HG03280 (cell line): ENCODE measurements around the gene PMVK.

Experiments
- ATAC-seq: cut with Tn5 transposase; IDR thresholded peaks from one replicate; pipeline ENCODE4 v1.9.1; 2021; ENCODE audit warnings: mild to moderate bottlenecking, moderate library complexity; ENCODE audit not compliant: unreplicated experiment

Gene PMVK

DNA sequence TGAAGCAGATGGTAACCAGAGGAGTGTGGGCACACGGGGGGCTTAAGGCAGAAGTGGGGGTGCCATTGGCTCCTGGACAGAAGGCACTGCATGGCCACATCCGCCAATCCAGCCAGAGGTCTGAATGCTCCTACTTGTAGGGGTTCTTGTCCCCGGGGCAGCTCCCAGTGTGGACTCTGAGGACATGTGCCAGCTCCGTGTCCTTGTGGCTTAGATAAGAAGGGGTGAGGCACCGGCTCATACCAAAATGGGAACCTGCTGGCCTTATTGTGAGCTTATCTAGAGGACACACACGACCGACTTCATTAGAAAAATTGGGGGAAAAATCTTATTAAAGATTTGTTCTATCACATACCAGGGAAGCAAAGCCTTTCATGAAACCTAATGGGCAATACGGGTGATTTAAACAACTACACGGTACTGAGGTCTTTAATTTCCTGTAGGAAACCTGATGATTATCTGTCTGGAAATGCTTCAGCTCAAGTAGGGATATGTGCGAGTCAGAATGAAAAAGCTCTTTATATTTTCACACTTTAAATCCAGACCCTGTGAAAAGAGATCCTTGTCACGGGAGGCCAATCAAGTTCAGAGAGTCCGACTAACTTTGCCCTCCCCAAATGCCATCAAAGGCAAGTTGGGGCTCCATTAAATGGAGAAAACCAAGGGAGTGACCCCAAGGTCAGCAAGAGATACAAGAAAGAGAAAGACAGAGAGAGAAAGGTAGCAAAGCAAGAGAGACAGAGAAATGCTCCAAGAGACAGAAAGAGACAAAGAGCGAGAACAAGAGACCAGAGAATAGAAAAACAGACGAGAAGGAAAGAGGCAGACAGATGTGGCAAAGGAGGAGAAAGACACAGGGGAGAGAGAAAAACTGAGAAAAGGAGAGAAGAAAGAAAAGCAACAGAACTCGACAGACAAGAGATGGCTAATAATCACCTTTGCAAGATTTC lies 52.3 kb downstream of the PMVK start:
- ATAC-seq = no peak

DNA sequence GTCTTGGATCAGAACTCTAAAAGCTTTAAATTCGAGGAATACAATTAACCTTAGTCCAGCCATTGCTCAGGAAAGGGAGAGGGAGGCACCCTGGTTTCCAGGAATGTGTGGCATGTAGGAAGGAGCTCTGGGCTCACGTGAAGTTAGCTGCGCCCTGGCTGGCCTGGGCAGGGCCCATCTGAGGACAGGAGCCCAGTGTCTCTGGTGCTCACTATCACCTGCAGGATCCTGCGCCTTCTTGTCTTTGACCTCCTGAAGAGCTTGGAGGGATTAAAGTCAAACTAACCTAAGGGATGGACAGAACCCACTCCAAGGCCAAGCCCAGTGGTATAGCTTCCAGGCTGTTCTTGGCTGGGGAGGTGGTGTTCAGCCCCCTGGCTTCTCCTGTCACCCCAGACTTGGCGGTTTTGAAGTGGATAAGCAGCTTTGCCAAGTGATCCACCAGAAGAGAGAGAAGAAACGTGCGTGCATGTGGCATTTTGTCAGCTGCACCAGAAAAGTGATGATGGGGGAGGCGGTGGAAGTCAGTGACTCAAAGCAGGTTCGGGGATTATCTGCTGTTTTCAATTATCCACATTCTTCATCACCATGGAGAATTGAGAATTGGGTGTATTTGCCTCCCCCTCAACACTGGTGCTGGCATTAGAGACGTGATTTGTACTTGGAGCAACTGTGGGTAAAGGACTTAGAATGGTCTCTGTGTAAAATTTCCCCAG lies 54.5 kb downstream of the PMVK start:
- no peak for ATAC-seq

DNA sequence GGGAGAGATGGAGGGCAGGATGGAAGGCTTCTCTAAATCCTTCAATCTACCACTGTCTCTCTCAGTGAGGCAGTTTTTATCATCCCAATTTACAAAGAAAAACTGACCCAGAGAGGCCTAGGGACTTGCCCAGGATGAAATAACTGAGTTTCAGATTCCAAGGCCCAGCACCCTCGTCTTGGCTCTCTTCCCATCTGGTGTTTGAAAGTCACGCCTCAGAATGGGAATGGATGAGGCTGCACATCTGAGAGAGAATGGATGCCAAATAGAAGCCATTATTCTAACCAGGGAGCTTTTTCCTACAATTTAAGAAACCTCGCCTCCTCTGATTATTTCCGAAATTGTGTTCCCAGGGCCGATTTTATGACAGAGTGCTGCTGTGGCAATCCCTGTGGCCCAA lies 55.8 kb downstream of the PMVK start:
- no peak for ATAC-seq

GRCh38 chr1:154879038-154879421 lies 57.5 kb downstream of the PMVK start:
- no peak for ATAC-seq

- peak; percentile 65 for ATAC-seq
Observed at GRCh38 chr1:154878371-154879037, 58.0 kb downstream of the PMVK start.

GRCh38 chr1:154877370-154877974 lies 59.0 kb downstream of the PMVK start:
- no peak for ATAC-seq

DNA sequence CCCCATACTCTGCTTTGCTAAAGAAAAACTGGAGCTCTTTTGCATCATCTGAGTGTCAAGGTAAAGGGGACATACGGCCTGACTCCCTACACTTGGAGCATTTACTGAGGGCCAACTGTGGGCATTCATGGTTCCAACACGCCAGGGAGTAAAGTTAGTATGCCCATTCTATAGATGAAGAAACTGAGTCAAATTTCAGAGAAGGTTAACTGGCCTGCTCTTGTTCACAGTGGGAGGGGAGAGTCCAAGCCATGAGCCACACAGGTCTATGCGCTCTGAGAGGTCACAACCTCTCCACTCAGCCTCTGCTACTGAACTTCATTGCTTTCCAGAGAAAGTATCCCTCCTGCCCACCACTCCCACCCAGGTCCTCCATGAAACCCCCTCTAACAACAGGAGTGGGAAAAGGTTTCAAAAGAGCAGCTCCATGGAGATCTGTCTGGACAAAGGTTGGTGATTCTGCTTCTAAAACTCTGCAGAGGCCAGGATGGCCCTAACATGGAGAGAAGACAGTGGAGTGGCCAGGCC lies 59.6 kb downstream of the PMVK start:
- ATAC-seq = no peak
